Endothelial cell of umbilical vein (primary cell): ENCODE measurements around the gene KCNJ12.

Experiments
- CTCF ChIP-seq, 2 donors: IDR thresholded peaks; 1 replicate in 1 of 2; 2 replicates in 1 of 2; pipeline ENCODE4 v1.5.1; 2011; ENCODE audit warnings: low read length in 2 of 2, mild to moderate bottlenecking in 2 of 2, moderate library complexity in 2 of 2, control low read depth in 1 of 2, inconsistent platforms in 1 of 2, low read depth in 1 of 2; ENCODE audit not compliant: insufficient read depth in 1 of 2; ENCODE audit errors: extremely low read depth in 1 of 2
- EZH2 ChIP-seq: IDR thresholded peaks from 2 replicates; pipeline ENCODE4 v1.6.1; 2012; ENCODE audit warnings: borderline replicate concordance, low read depth, mild to moderate bottlenecking, moderate library complexity, low read length, inconsistent platforms; ENCODE audit not compliant: severe bottlenecking
- JUN ChIP-seq: IDR thresholded peaks from 2 replicates; pipeline ENCODE4 v1.6.1; 2011; ENCODE audit warnings: borderline replicate concordance, low read depth; ENCODE audit not compliant: insufficient read length, insufficient read depth
- MAX ChIP-seq: IDR thresholded peaks from 2 replicates; pipeline ENCODE4 v1.6.1; 2011; ENCODE audit not compliant: insufficient read depth, insufficient read length
- MYC ChIP-seq: IDR thresholded peaks from one replicate; pipeline ENCODE4 v1.6.1; 2011; ENCODE audit warnings: mild to moderate bottlenecking, low read depth, low read length
- POLR2A ChIP-seq: IDR thresholded peaks from 2 replicates; pipeline ENCODE4 v1.6.1; 2012; ENCODE audit warnings: low read depth, mild to moderate bottlenecking, control low read depth, low read length

GRCh38 chr17:21375162-21375560, 996 bp upstream of the KCNJ12 start:
- TF ChIP-seq JUN (no peak), CTCF (IDR thresholded peaks at IDR 0.05; ENCODE audit: extremely low read depth in 1 of 2, insufficient read depth in 1 of 2, low read depth in 1 of 2, low read length in 2 of 2) (no peak), MYC (no peak), POLR2A (no peak), EZH2 (no peak), MAX (no peak)
